ENCODE results near the gene SIPA1L2.

SIPA1L2 gene

GRCh38 chr1:232593717-232594502, 36.0 kb downstream of the SIPA1L2 start:
- Histone ChIP-seq H3K4me1 (peaks cover 53% of the 10 kb centered on the region), H3K27ac (no peak overlapping the region)

GRCh38 chr1:232591344-232591743, 38.6 kb downstream of the SIPA1L2 start:
- Histone ChIP-seq H4K20me1 (no peaks in the 10 kb centered on the region), H3K4me2 (peak overlapping the region; percentile 72), H3K4me3 (no peak overlapping the region), H3K9ac (no peak overlapping the region; the same call in 1 of the 2 replicates), H3K27ac (peak overlapping the region; percentile 71), H3K36me3 (no peaks in the 10 kb centered on the region), H3K27me3 (no peaks in the 10 kb centered on the region), H3K9me3 (peaks cover 12% of the 10 kb centered on the region; the same call in 1 of the 2 replicates), H3K4me1 (peaks cover 38% of the 10 kb centered on the region)
- TF ChIP-seq Cebpa-rat (IDR thresholded peaks at IDR 0.05): no peak

More at GRCh38 chr1:232593717-232594502, 36.0 kb downstream of the SIPA1L2 start:
- H3K9ac ChIP-seq: no peak overlapping the region
- H3K36me3 ChIP-seq: no peaks in the 10 kb centered on the region
- H3K4me2 ChIP-seq: no peak overlapping the region
- H3K27me3 ChIP-seq: no peaks in the 10 kb centered on the region
- no peaks in the 10 kb centered on the region for H4K20me1 ChIP-seq
- H3K4me3 ChIP-seq: no peak overlapping the region
- H3K9me3 ChIP-seq: no peaks in the 10 kb centered on the region
- no peak for TF ChIP-seq Cebpa-rat (IDR thresholded peaks at IDR 0.05)

- H3K27me3 ChIP-seq: no peaks in the 10 kb centered on the region
- H3K9ac ChIP-seq: no peak overlapping the region
- H3K36me3 ChIP-seq: no peaks in the 10 kb centered on the region
- H3K4me2 ChIP-seq: peak overlapping the region; percentile 72
- H3K4me3 ChIP-seq: no peak overlapping the region
- no peaks in the 10 kb centered on the region for H4K20me1 ChIP-seq
- TF ChIP-seq Cebpa-rat (IDR thresholded peaks at IDR 0.05): no peak
- peaks cover 12% of the 10 kb centered on the region; the same call in 1 of the 2 replicates for H3K9me3 ChIP-seq
- peak overlapping the region; percentile 71 for H3K27ac ChIP-seq
- peaks cover 34% of the 10 kb centered on the region for H3K4me1 ChIP-seq
Measured at GRCh38 chr1:232590744-232591082, 39.2 kb downstream of the SIPA1L2 start.

GRCh38 chr1:232589812-232590743, 39.9 kb downstream of the SIPA1L2 start:
- Histone ChIP-seq H3K36me3 (no peaks in the 10 kb centered on the region), H3K27me3 (no peaks in the 10 kb centered on the region), H3K9me3 (peaks cover 12% of the 10 kb centered on the region; the same call in 1 of the 2 replicates), H3K4me2 (peak overlapping the region; percentile 72), H3K9ac (no peak overlapping the region), H3K27ac (peak overlapping the region; percentile 71), H3K4me1 (peaks cover 34% of the 10 kb centered on the region), H3K4me3 (no peak overlapping the region), H4K20me1 (no peaks in the 10 kb centered on the region)
- TF ChIP-seq Cebpa-rat (IDR thresholded peaks at IDR 0.05): no peak

- Histone ChIP-seq H4K20me1 (no peaks in the 10 kb centered on the region), H3K4me3 (no peak overlapping the region), H3K9me3 (peaks cover 12% of the 10 kb centered on the region; the same call in 1 of the 2 replicates), H3K27ac (peak overlapping the region; percentile 71), H3K4me1 (peaks cover 34% of the 10 kb centered on the region), H3K27me3 (no peaks in the 10 kb centered on the region), H3K36me3 (no peaks in the 10 kb centered on the region), H3K4me2 (peak overlapping the region; percentile 72), H3K9ac (no peak overlapping the region)
- TF ChIP-seq Cebpa-rat (IDR thresholded peaks at IDR 0.05): no peak
Measured at GRCh38 chr1:232589111-232589811, 40.7 kb downstream of the SIPA1L2 start.

- Histone ChIP-seq H4K20me1 (no peaks in the 10 kb centered on the region), H3K27ac (no peak overlapping the region), H3K9ac (no peak overlapping the region), H3K4me1 (peaks cover 34% of the 10 kb centered on the region), H3K9me3 (peaks cover 12% of the 10 kb centered on the region; the same call in 1 of the 2 replicates), H3K4me3 (no peak overlapping the region), H3K4me2 (no peak overlapping the region), H3K27me3 (no peaks in the 10 kb centered on the region), H3K36me3 (no peaks in the 10 kb centered on the region)
- no peak for TF ChIP-seq Cebpa-rat (IDR thresholded peaks at IDR 0.05)
Measured at GRCh38 chr1:232587141-232588008, 42.6 kb downstream of the SIPA1L2 start.

GRCh38 chr1:232586679-232587078, 43.3 kb downstream of the SIPA1L2 start:
- Histone ChIP-seq H3K4me3 (no peak overlapping the region), H3K27me3 (no peaks in the 10 kb centered on the region), H3K27ac (no peak overlapping the region), H3K9ac (no peak overlapping the region), H3K36me3 (no peaks in the 10 kb centered on the region), H3K9me3 (peaks cover 12% of the 10 kb centered on the region; the same call in 1 of the 2 replicates), H3K4me1 (peaks cover 29% of the 10 kb centered on the region), H3K4me2 (no peak overlapping the region), H4K20me1 (no peaks in the 10 kb centered on the region)
- no peak for TF ChIP-seq Cebpa-rat (IDR thresholded peaks at IDR 0.05)

GRCh38 chr1:232585486-232585885, 44.4 kb downstream of the SIPA1L2 start:
- no peaks in the 10 kb centered on the region for H4K20me1 ChIP-seq
- peaks cover 12% of the 10 kb centered on the region; the same call in 1 of the 2 replicates for H3K9me3 ChIP-seq
- peaks cover 17% of the 10 kb centered on the region for H3K4me1 ChIP-seq
- no peak for TF ChIP-seq Cebpa-rat (IDR thresholded peaks at IDR 0.05)
- H3K27me3 ChIP-seq: no peaks in the 10 kb centered on the region
- H3K36me3 ChIP-seq: no peaks in the 10 kb centered on the region
- no peak overlapping the region for H3K4me3 ChIP-seq
- no peak overlapping the region for H3K4me2 ChIP-seq
- H3K27ac ChIP-seq: no peak overlapping the region
- no peak overlapping the region for H3K9ac ChIP-seq

Data from BLaER1 (cell line).